ENCODE measurements around the gene CRYZL1.

GRCh38 chr21:33688353-33688752 lies 46.8 kb upstream of the CRYZL1 start:
- TF ChIP-seq CTCF (IDR thresholded peaks at IDR 0.05; ENCODE audit: borderline replicate concordance, extremely low read depth, low read length, poor library complexity, severe bottlenecking), result no peak
- TF ChIP-seq EZH2 (IDR thresholded peaks at IDR 0.05; ENCODE audit: borderline replicate concordance, low read depth, low read length, severe bottlenecking), result no peak
